Mesodermal cell (in vitro differentiated cells): Measurements from ENCODE around the gene WWP2.
"Not testable (repeated sequence)": the region's sequence is repeated elsewhere in the genome, so short reads cannot be mapped to it uniquely, and the experiment has no call there.

ENCODE experiments used
- H3K27ac ChIP-seq: 2 replicates; pipeline ENCODE4 v1.7.0; 2013; ENCODE audit warnings: mild to moderate bottlenecking, low read depth, low read length, moderate library complexity; ENCODE audit not compliant: severe bottlenecking
- H3K36me3 ChIP-seq: 2 replicates; pipeline ENCODE4 v1.7.1; 2013; ENCODE audit warnings: mild to moderate bottlenecking, low read length, moderate library complexity; ENCODE audit not compliant: control insufficient read depth, insufficient read depth
- H3K4me1 ChIP-seq: one replicate; pipeline ENCODE4 v1.7.1; 2013; ENCODE audit warnings: mild to moderate bottlenecking, low read length; ENCODE audit not compliant: insufficient read depth, control insufficient read depth, poor library complexity, severe bottlenecking
- H3K4me3 ChIP-seq: 2 replicates; pipeline ENCODE4 v1.7.0; 2013; ENCODE audit warnings: low read length, control low read depth, mild to moderate bottlenecking; ENCODE audit not compliant: insufficient read depth, poor library complexity, severe bottlenecking; ENCODE audit errors: extremely low read depth
- H3K9me3 ChIP-seq: 2 replicates; pipeline ENCODE4 v1.7.1; 2013; ENCODE audit warnings: mild to moderate bottlenecking, low read length, moderate library complexity; ENCODE audit not compliant: control insufficient read depth
- WGBS, 2 experiments: methylation state at CpG; one replicate each; pipeline ENCODE4 v1.1.5; 2013; ENCODE audit warnings: missing lambda C conversion rate in 2 of 2; ENCODE audit not compliant: insufficient coverage in 2 of 2; 5-methylcytosine and 5-hydroxymethylcytosine counted together

WWP2 gene

DNA sequence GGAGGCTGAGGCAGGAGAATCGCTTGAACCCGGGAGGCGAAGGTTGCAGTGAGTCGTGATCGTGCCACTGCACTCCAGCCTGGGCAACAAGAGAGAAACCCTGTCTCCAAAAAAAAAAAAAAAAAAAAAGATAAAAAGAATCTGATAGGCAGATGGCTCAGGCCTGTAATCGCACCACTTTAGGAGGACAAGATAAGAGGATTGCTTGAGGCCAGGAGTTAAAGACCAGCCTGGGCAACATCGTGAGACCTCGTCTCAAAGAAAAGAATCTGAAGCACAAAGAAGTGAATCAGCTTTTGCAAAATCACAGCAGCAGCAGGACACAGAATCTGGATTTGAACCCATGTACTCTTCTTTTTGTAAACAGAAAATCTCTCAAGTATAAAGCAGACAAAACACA, 15.0 kb upstream of the WWP2 start:
- H3K4me3 ChIP-seq, result no peak overlapping the region
- H3K36me3 ChIP-seq, result peaks cover 99% of the 10 kb centered on the region
- peak overlapping the region; percentile 59 for H3K27ac ChIP-seq
- no peaks in the 10 kb centered on the region for H3K9me3 ChIP-seq
- WGBS, 2 experiments, result 82 to 92% methylated on average over 3 to 7 of the region's 8 CpGs
- H3K4me1 ChIP-seq, result peaks cover 6% of the 10 kb centered on the region

DNA sequence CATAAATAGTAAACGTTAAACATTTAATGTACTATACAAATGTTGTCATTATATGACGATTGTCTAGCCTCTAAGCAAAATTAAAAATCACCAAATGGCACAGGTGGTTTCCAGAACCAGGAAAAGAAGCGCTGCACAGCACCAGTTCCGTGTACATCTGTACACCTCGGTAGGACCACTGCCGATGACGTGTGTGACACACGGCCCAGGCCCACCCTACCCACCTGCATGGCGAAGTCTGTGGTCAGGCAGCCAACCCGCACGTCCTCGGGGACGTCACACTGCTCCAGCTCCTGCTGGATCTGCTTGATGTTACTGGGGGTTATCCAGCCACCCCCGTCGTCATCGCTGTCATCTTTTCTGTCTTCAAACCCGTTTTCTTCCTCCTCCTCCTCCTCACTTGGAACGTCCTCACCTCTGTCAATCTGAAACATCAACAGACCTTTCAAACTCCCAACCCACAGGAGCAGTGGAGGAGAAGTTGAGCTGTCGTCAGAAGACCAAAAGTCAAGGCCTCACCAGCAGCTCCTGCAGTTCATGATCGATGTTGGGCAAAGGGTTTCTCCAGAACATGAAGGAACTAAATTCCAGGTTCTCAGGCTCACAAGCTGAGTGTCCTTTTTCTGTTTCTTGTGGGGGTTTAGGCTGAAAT, 13.3 kb upstream of the WWP2 start:
- H3K4me1 ChIP-seq, result peaks cover 6% of the 10 kb centered on the region
- no peaks in the 10 kb centered on the region for H3K9me3 ChIP-seq
- no peak overlapping the region for H3K27ac ChIP-seq
- WGBS, 2 experiments, result 97 to 98% methylated on average over 7 to 13 of the region's 20 CpGs
- peaks cover 93% of the 10 kb centered on the region for H3K36me3 ChIP-seq
- no peak overlapping the region for H3K4me3 ChIP-seq

DNA sequence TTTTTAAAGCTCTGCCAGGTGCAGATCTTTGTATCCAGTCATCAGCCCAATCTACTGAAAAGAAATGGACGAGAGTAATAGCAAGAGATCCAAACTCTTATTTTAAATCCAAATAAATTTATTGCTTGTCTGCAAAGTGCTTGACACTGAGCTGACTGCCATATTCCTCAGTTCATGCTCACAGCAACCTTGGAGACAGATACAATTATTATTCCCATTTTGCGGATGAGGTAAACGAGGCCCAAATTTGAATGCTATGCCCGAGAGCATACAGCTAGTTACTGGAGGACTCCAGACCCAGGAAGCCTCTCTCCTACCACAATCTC, 8.0 kb upstream of the WWP2 start:
- Histone ChIP-seq H3K36me3 (peaks cover 40% of the 10 kb centered on the region), H3K9me3 (no peaks in the 10 kb centered on the region), H3K27ac (peak overlapping the region; percentile 53), H3K4me3 (peak overlapping the region; percentile 98), H3K4me1 (no peaks in the 10 kb centered on the region)
- WGBS, 2 experiments, result 0 to 16% methylated on average over 3 to 4 of the region's 4 CpGs

DNA sequence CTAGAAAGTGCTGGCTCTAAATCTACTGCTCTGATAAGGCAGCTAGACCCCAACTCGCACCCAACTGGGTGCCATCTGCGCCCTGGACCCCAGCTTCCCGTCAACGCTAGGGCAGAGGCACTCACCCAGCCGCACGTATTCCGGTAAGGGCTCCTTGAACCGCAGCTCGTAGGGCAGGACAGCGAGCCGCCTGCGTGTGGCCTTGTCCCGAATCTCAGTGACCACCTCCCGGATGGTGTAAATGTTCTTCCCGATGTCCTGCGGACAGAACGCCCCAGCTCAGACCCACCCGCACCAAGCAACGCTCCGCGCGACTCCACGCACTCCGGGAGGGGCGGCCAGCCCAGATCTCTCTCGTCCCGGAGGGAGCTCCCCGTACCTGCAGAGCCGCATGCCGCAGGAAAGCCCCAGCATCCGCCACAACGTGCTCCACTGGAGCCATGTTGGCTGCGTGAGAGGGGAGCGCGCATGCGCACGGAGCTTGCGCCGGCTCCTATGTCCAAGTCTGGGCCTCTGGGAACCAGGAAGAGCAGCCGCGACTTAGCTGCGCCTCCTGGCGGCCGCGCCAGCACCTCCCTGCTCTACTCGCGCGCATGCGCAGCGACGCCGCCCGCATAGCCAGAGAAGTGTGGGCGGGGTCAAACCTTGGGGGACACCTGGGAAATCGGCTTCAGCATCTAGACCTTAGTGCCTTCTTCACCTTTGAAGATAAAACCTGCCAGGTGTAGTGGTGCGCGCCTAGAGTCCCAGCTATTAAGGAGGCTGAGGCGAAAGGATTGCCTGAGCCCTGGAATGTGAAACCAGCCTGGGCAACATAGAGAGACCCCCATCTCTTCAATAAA, 7.4 kb upstream of the WWP2 start, which contains the start of gene NOB1:
NOB1 (minus strand) TSS at position 458 of the 842 bp plus-strand sequence; CDS start at position 442, 16 bp downstream.
- H3K27ac ChIP-seq, result peak within 1 kb of the TSS; percentile 53
- WGBS, 2 experiments, result 0 to 1% methylated on average over 50 to 57 of the region's 58 CpGs
- no peaks in the 10 kb centered on the region for H3K4me1 ChIP-seq
- peak within 1 kb of the TSS; percentile 98 for H3K4me3 ChIP-seq
- no peaks in the 10 kb centered on the region for H3K9me3 ChIP-seq
- H3K36me3 ChIP-seq, result peaks cover 34% of the 10 kb centered on the region

DNA sequence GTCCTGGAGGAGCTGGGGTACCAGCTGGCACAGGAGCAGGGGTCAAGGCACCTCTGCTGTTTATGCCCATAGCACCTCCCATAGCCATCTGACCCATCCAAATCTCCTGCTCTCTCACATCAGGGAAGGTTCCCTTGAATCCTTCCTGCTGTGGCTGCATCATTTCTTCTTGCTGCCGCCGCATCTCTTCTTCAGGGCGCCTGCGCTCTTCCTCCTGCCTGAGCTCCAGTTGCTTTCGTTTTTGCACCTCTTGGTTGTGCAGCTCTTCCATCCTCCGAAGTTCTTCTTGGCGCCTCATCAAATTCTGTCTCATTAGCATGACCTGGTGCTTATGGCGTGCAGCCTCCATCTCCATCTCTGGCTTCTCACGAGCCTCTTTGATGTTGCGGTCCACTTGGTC, 5.4 kb upstream of the WWP2 start:
- Histone ChIP-seq H3K4me3 (no peak overlapping the region), H3K36me3 (peaks cover 15% of the 10 kb centered on the region), H3K27ac (no peak overlapping the region), H3K9me3 (no peaks in the 10 kb centered on the region), H3K4me1 (no peaks in the 10 kb centered on the region)
- 94% methylated on average over 9 to 10 of the region's 10 CpGs for WGBS, 2 experiments

DNA sequence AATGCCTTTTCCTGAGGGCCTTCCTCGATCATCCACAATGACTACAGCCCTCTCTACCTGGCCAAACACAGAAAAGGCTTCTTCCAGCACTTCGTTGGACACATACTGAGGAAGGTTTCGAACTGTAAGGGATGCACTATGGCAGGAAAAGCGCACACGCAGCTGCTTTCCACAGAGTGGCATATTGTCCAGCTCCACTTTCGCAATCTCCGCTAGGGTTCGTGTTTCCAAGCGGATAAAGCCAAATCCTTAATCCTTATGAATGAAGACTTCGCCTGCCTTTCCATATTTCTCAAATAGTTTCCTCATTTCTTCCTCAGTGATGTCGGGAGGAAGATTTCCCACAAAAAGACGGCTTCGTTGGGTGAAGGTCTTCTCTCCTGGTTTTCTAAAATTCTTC, 4.8 kb upstream of the WWP2 start:
- H3K4me3 ChIP-seq, H3K4me1 ChIP-seq, H3K27ac ChIP-seq, H3K36me3 ChIP-seq, H3K9me3 ChIP-seq: not testable (repeated sequence)
- WGBS, 2 experiments, result 92 to 96% methylated on average over 9 to 11 of the region's 13 CpGs

DNA sequence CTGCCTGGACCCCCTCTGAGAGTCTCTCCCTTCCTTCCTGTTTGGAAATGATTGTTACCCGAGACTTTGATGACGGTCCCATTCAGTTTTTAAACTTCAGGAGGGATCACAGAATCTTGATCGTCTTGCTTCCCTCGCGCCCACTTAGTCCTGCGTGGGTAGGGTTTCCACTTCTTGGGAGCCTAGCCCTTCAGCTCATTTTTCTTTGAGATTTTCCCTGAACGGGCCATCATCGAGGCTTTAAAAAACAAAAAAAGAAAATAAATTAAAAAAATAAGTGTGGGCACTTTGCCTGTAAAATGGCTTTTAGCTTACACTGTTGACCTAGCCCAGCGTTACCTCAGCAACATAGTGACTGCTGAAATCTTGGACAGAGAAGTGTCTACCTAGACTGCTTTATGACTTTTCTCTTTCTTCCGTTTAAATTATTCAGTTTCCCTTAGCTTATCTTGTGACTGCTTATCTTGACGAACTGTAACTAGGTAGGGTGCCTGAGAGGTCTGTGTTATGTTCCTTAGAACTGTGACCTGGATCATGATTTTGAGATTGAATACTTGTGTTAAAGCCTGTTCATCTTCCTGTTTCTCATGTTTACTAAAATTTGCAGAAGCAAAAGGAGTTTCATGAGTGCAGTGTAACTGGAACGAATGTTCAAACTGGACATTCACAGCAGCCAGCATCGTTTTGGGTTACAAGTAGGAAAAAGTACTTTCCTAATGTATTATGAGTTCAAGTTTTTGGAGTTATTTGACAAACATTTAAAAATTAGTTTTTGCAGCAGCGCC, 874 bp downstream of the WWP2 start:
- H3K36me3 ChIP-seq, result no peaks in the 10 kb centered on the region
- peaks cover 4% of the 10 kb centered on the region for H3K4me1 ChIP-seq
- H3K4me3 ChIP-seq, result peak overlapping the region; percentile 76
- 32 to 36% methylated on average over 10 to 11 of the region's 14 CpGs for WGBS, 2 experiments
- H3K27ac ChIP-seq, result peak overlapping the region; percentile 57
- H3K9me3 ChIP-seq, result no peaks in the 10 kb centered on the region

DNA sequence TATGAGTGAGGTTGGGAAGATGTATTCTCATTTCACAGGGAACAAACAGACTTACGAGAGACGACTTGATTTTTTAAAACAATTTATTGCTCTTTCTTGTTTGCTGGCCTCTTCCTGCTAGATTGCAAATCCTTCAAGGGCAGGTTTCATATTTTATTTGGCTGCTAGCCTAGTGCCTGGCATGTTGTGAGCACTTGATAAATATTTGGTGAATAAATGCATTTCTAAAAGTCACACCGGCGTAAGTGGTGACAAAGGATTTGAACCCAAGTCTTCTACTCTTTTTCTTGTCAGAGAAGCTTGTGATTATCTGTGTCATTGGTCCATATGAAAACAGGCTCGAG, 1.4 kb downstream of the WWP2 start:
- Histone ChIP-seq H3K36me3 (no peaks in the 10 kb centered on the region), H3K9me3 (no peaks in the 10 kb centered on the region), H3K4me1 (peaks cover 4% of the 10 kb centered on the region), H3K27ac (no peak overlapping the region), H3K4me3 (no peak overlapping the region)
- 85 to 100% methylated on average over 3 of the region's 5 CpGs for WGBS, 2 experiments

DNA sequence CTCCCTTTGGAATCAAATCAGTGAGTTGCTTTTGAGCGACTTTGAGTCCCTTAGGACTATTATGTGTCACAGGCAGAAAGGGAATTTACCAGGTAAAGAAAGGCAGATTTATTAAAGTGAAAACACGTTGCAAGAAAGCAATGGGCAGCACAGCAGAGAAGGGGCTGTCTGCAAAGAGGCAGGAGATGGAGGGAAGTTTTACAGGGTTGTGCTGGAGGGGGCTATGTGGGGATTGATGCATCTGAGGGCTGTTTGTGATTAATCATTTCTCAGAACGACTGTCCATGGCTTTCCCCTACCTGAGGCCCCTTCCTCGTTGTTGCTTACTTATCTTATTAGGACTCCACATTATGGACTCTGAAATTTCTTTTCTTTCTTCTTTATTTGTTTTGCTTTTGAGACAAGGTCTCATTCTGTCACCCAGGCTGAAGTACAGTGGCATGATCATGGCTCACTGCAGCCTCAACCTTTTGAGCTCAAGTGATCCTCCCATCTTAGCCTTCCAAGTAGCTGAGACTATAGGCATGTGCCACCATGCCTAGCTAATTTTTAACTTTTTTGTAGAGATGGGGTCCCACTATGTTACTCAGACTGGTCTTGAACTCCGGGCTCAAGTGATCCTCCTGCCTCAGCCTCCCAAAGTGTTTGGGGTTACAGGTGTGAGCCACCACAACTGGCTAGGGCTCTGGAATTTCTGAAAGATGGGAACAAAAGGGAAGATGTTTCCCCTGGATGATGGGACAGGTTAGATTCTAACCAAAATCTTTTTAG, 5.5 kb downstream of the WWP2 start:
- Histone ChIP-seq H3K4me1 (peaks cover 4% of the 10 kb centered on the region), H3K9me3 (no peaks in the 10 kb centered on the region), H3K4me3 (no peak overlapping the region), H3K27ac (no peak overlapping the region), H3K36me3 (no peaks in the 10 kb centered on the region)
- 90 to 98% methylated on average over 3 of the region's 5 CpGs for WGBS, 2 experiments

DNA sequence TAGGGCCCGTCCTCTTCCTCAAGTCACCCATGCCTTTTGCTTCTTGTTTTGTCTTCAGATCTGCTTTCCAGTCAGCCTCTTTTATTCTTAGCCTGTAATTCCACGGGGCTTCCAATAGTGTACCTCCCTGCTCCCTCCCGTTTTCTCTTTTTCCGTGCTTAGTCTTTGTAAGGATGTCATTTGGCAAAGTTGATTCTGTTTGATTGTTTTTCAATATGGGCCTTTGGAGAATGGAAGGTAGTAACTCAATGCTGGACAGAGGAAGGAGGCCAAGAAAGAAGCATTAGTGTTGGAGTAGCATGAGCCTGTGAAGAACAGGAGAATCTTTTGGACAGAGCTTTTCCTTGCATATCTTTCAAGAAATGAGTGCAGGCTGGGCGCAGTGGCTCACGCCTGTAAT, 6.5 kb downstream of the WWP2 start:
- Histone ChIP-seq H3K4me1 (no peaks in the 10 kb centered on the region), H3K36me3 (no peaks in the 10 kb centered on the region), H3K9me3 (no peaks in the 10 kb centered on the region), H3K27ac (no peak overlapping the region), H3K4me3 (no peak overlapping the region)
- 88 to 92% methylated on average over 4 to 6 of the region's 6 CpGs for WGBS, 2 experiments
